ENCODE results near the gene NONO.
"Not testable (repeated sequence)": the region's sequence is repeated elsewhere in the genome, so short reads cannot be mapped to it uniquely, and the experiment has no call there.

The NONO gene

DNA sequence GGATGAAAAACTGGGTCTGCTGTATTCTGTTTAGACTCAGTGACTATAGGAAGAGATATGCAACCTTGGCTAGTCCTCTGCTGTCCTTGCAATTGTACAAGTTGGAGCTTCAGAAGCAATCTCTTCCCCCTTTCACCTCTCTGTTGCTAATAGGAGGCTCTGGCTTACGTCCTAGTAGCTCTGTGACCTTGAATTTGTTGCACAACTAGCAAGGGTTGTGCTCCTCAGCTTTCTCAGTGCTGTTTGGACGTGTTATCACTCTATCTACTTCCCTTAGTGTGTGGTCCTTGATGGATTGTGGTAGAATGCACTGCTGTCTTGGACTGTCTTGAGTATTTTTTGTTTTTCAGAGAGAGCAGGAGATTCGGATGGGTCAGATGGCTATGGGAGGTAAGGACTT is 14.7 kb downstream of the NONO start:
- no peak overlapping the region for H3K4ac ChIP-seq (ENCODE audit: low read length)
- no peak overlapping the region for H3K4me2 ChIP-seq (ENCODE audit: insufficient read depth, low read length, poor library complexity, severe bottlenecking)
- no peak overlapping the region for H3K14ac ChIP-seq (ENCODE audit: low read length)
- no peak overlapping the region for H3K9ac ChIP-seq (ENCODE audit: low read depth, low read length, poor library complexity)
- no peak overlapping the region for H3K27ac ChIP-seq (replicated peaks; ENCODE audit: low read length)
- no peaks in the 10 kb centered on the region for H3K9me3 ChIP-seq (replicated peaks in 1 of 2; ENCODE audit: control insufficient read depth in 2 of 2, insufficient read depth in 1 of 2, low read depth in 1 of 2, low read length in 2 of 2)
- no peak for DNase-seq (ENCODE audit: low spot score)
- H2BK12ac ChIP-seq (ENCODE audit: low read length), result no peak overlapping the region
- H3K18ac ChIP-seq (ENCODE audit: low read length), result no peak overlapping the region
- no peak overlapping the region for H3K4me3 ChIP-seq (ENCODE audit: low read length in 2 of 2)
- H2BK120ac ChIP-seq (ENCODE audit: low read depth, low read length), result no peak overlapping the region
- H4K8ac ChIP-seq (ENCODE audit: low read depth, low read length), result no peak overlapping the region
- no peak overlapping the region for H2AK5ac ChIP-seq (ENCODE audit: low read depth, low read length)
- H3K23ac ChIP-seq (ENCODE audit: low read depth, low read length, poor library complexity), result no peak overlapping the region
- H2BK5ac ChIP-seq (ENCODE audit: low read length), result no peak overlapping the region
- H3K4me1 ChIP-seq (ENCODE audit: control insufficient read depth in 2 of 2, insufficient read depth in 1 of 2, low read depth in 1 of 2, low read length in 2 of 2), result no peaks in the 10 kb centered on the region
- H3K79me1 ChIP-seq (ENCODE audit: low read depth, low read length), result no peaks in the 10 kb centered on the region
- peaks cover 24 to 93% of the 10 kb centered on the region in 2 donors for H3K36me3 ChIP-seq (replicated peaks in 1 of 2; ENCODE audit: control insufficient read depth in 2 of 2, insufficient read depth in 2 of 2, low read length in 2 of 2)
- no peak overlapping the region for H4K91ac ChIP-seq (ENCODE audit: low read depth, low read length, poor library complexity)
- H2AFZ ChIP-seq (ENCODE audit: low read length), result no peak overlapping the region
- H2BK15ac ChIP-seq (ENCODE audit: low read length), result no peak overlapping the region
- H3K27me3 ChIP-seq (ENCODE audit: control insufficient read depth in 3 of 3, insufficient read depth in 3 of 3, low read depth in 1 of 3, low read length in 3 of 3), result no peaks in the 10 kb centered on the region
- no CpG with 5 or more reads among the region's 3 CpGs for WGBS, 2 donors (ENCODE audit: extremely low coverage in 2 of 2, insufficient read length in 2 of 2, insufficient replicate concordance in 1 of 2)

DNA sequence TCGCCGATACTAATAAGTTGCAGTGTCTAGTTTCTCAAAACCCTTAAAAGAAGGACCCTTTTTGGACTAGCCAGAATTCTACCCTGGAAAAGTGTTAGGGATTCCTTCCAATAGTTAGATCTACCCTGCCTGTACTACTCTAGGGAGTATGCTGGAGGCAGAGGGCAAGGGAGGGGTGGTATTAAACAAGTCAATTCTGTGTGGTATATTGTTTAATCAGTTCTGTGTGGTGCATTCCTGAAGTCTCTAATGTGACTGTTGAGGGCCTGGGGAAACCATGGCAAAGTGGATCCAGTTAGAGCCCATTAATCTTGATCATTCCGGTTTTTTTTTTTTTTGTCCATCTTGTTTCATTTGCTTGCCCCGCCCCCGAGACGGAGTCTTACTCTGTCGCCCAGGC is 16.6 kb downstream of the NONO start:
- not testable (repeated sequence) for H3K4me1 ChIP-seq (ENCODE audit: control insufficient read depth in 2 of 2, insufficient read depth in 1 of 2, low read depth in 1 of 2, low read length in 2 of 2); H2BK15ac ChIP-seq (ENCODE audit: low read length); DNase-seq (ENCODE audit: low spot score); H2BK5ac ChIP-seq (ENCODE audit: low read length); H3K18ac ChIP-seq (ENCODE audit: low read length); H2BK120ac ChIP-seq (ENCODE audit: low read depth, low read length); H2AFZ ChIP-seq (ENCODE audit: low read length); H4K8ac ChIP-seq (ENCODE audit: low read depth, low read length); H3K4me2 ChIP-seq (ENCODE audit: insufficient read depth, low read length, poor library complexity, severe bottlenecking); H4K91ac ChIP-seq (ENCODE audit: low read depth, low read length, poor library complexity); H3K23ac ChIP-seq (ENCODE audit: low read depth, low read length, poor library complexity); H3K27ac ChIP-seq (replicated peaks; ENCODE audit: low read length); H3K4me3 ChIP-seq (ENCODE audit: low read length in 2 of 2); H3K4ac ChIP-seq (ENCODE audit: low read length); H2AK5ac ChIP-seq (ENCODE audit: low read depth, low read length); H3K9me3 ChIP-seq (replicated peaks in 1 of 2; ENCODE audit: control insufficient read depth in 2 of 2, insufficient read depth in 1 of 2, low read depth in 1 of 2, low read length in 2 of 2); H3K14ac ChIP-seq (ENCODE audit: low read length); H3K27me3 ChIP-seq (ENCODE audit: control insufficient read depth in 3 of 3, insufficient read depth in 3 of 3, low read depth in 1 of 3, low read length in 3 of 3); H2BK12ac ChIP-seq (ENCODE audit: low read length); H3K9ac ChIP-seq (ENCODE audit: low read depth, low read length, poor library complexity); H3K79me1 ChIP-seq (ENCODE audit: low read depth, low read length)
- WGBS, 2 donors (ENCODE audit: extremely low coverage in 2 of 2, insufficient read length in 2 of 2, insufficient replicate concordance in 1 of 2), result no CpG with 5 or more reads among the region's 7 CpGs
- peaks cover 16 to 94% of the 10 kb centered on the region in 2 donors for H3K36me3 ChIP-seq (replicated peaks in 1 of 2; ENCODE audit: control insufficient read depth in 2 of 2, insufficient read depth in 2 of 2, low read length in 2 of 2)

DNA sequence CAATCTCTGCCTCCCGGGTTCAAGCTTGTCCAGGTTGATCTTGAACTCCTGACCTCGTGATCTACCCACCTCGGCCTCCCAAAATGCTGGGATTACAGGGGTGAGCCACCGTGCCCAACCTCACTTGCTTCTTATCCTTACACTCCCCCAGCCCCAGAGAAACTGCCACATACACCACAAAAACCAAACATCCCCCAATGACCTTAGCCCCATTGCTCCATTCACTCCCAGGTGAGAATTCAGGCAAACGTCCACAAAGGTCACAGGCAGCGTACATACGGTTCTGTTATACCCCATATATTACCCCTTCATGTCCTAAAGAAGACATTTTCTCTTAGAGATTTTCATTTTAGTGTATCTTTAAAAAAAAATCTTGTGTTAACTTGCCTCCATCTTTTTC is 17.1 kb downstream of the NONO start:
- H3K27me3 ChIP-seq (ENCODE audit: control insufficient read depth in 3 of 3, insufficient read depth in 3 of 3, low read depth in 1 of 3, low read length in 3 of 3); H3K4me3 ChIP-seq (ENCODE audit: low read length in 2 of 2); H3K18ac ChIP-seq (ENCODE audit: low read length); H2BK5ac ChIP-seq (ENCODE audit: low read length); H3K4ac ChIP-seq (ENCODE audit: low read length); H3K27ac ChIP-seq (replicated peaks; ENCODE audit: low read length); H4K91ac ChIP-seq (ENCODE audit: low read depth, low read length, poor library complexity); H2AK5ac ChIP-seq (ENCODE audit: low read depth, low read length); H3K9me3 ChIP-seq (replicated peaks in 1 of 2; ENCODE audit: control insufficient read depth in 2 of 2, insufficient read depth in 1 of 2, low read depth in 1 of 2, low read length in 2 of 2); H4K8ac ChIP-seq (ENCODE audit: low read depth, low read length); H3K79me1 ChIP-seq (ENCODE audit: low read depth, low read length); H2AFZ ChIP-seq (ENCODE audit: low read length); H2BK120ac ChIP-seq (ENCODE audit: low read depth, low read length); DNase-seq (ENCODE audit: low spot score); H2BK15ac ChIP-seq (ENCODE audit: low read length); H3K9ac ChIP-seq (ENCODE audit: low read depth, low read length, poor library complexity); H2BK12ac ChIP-seq (ENCODE audit: low read length); H3K4me2 ChIP-seq (ENCODE audit: insufficient read depth, low read length, poor library complexity, severe bottlenecking); H3K14ac ChIP-seq (ENCODE audit: low read length); H3K23ac ChIP-seq (ENCODE audit: low read depth, low read length, poor library complexity); H3K4me1 ChIP-seq (ENCODE audit: control insufficient read depth in 2 of 2, insufficient read depth in 1 of 2, low read depth in 1 of 2, low read length in 2 of 2): not testable (repeated sequence)
- WGBS, 2 donors (ENCODE audit: extremely low coverage in 2 of 2, insufficient read length in 2 of 2, insufficient replicate concordance in 1 of 2), result no CpG with 5 or more reads among the region's 7 CpGs
- peaks cover 16 to 94% of the 10 kb centered on the region in 2 donors for H3K36me3 ChIP-seq (replicated peaks in 1 of 2; ENCODE audit: control insufficient read depth in 2 of 2, insufficient read depth in 2 of 2, low read length in 2 of 2)

DNA sequence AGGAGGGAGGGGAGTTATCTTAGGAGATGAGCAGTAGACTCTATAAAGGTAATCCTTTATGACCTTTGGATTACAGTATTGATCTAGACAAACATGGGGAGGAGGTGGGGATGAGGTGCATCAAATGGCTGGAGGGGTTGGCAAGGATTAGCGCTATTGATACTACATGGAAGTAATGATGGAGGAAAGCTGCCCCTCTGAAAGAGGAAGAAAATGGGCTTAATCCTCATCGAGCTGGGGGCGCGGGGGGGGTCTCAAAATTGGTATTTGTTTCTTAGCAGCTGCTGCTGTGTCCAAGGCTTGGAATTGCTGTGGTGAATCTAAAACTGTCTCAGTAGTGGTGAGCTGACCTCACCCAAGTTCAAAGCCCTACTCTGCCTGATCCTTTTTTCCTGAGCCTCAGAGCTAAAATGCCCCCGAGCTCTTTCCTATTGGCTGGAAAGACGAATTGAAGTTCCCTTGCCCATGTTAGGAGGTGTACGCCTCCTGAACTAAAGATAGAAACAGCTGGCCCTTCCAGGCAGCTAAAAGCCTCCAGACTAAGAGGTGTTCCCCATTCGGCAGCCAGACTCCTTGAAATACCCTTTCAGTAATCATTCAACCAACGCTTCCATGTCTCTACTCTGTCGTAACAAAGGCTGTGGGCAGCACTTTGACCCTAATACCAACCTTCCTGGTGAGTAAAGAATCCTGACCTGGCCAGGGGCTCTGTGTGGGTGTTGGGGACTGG is 17.9 kb downstream of the NONO start, which contains the start of gene ITGB1BP2:
TSS of gene ITGB1BP2 (plus strand) at position 556 of the 730 bp plus-strand sequence. CDS start at position 613, 57 bp downstream.
- Histone ChIP-seq H2BK15ac (ENCODE audit: low read length) (no peak within 1 kb of the TSS), H3K4me2 (ENCODE audit: insufficient read depth, low read length, poor library complexity, severe bottlenecking) (no peak within 1 kb of the TSS), H2AK5ac (ENCODE audit: low read depth, low read length) (no peak within 1 kb of the TSS), H3K36me3 (replicated peaks in 1 of 2; ENCODE audit: control insufficient read depth in 2 of 2, insufficient read depth in 2 of 2, low read length in 2 of 2) (peaks cover 16 to 86% of the 10 kb centered on the region in 2 donors), H3K27ac (replicated peaks; ENCODE audit: low read length) (peak within 1 kb of the TSS; percentile 43), H3K23ac (ENCODE audit: low read depth, low read length, poor library complexity) (no peak within 1 kb of the TSS), H4K8ac (ENCODE audit: low read depth, low read length) (no peak within 1 kb of the TSS), H3K14ac (ENCODE audit: low read length) (no peak within 1 kb of the TSS), H3K27me3 (ENCODE audit: control insufficient read depth in 3 of 3, insufficient read depth in 3 of 3, low read depth in 1 of 3, low read length in 3 of 3) (no peaks in the 10 kb centered on the region), H3K9me3 (replicated peaks in 1 of 2; ENCODE audit: control insufficient read depth in 2 of 2, insufficient read depth in 1 of 2, low read depth in 1 of 2, low read length in 2 of 2) (no peaks in the 10 kb centered on the region), H3K4ac (ENCODE audit: low read length) (no peak within 1 kb of the TSS), H2BK12ac (ENCODE audit: low read length) (no peak within 1 kb of the TSS), H3K4me1 (ENCODE audit: control insufficient read depth in 2 of 2, insufficient read depth in 1 of 2, low read depth in 1 of 2, low read length in 2 of 2) (no peaks in the 10 kb centered on the region), H3K4me3 (ENCODE audit: low read length in 2 of 2) (no peak within 1 kb of the TSS), H2AFZ (ENCODE audit: low read length) (no peak within 1 kb of the TSS), H3K9ac (ENCODE audit: low read depth, low read length, poor library complexity) (no peak within 1 kb of the TSS), H2BK120ac (ENCODE audit: low read depth, low read length) (no peak within 1 kb of the TSS), H3K79me1 (ENCODE audit: low read depth, low read length) (no peaks in the 10 kb centered on the region), H2BK5ac (ENCODE audit: low read length) (no peak within 1 kb of the TSS), H3K18ac (ENCODE audit: low read length) (no peak within 1 kb of the TSS), H4K91ac (ENCODE audit: low read depth, low read length, poor library complexity) (no peak within 1 kb of the TSS)
- WGBS, 2 donors (ENCODE audit: extremely low coverage in 2 of 2, insufficient read length in 2 of 2, insufficient replicate concordance in 1 of 2), result no CpG with 5 or more reads among the region's 10 CpGs
- no peak for DNase-seq (ENCODE audit: low spot score)
